ENCODE results near the gene COL11A1. TPM values are rescaled to one million over a fixed set of nuclear protein-coding genes. Genes with fewer than 3 reads are reported as not detected.

COL11A1 gene
- polyA plus RNA-seq, 1 experiment: 8.2 TPM

GRCh38 chr1:102899935-102900334 lies 208.4 kb downstream of the COL11A1 start:
- ChIA-PET POLR2A (no interaction called here), CTCF (no interaction called here)
- no peak for TF ChIP-seq CTCF (IDR thresholded peaks at IDR 0.05; ENCODE audit: low read depth, low read length)
- DNase-seq (ENCODE audit: low read depth, low spot score): no peak
- H3K27ac ChIP-seq (ENCODE audit: low read depth, low read length): no peak overlapping the region
- no peaks in the 10 kb centered on the region for H3K27me3 ChIP-seq (ENCODE audit: control insufficient read depth, insufficient read depth, low read length)
- no peaks in the 10 kb centered on the region for H3K9me3 ChIP-seq (ENCODE audit: control insufficient read depth, insufficient read depth, low read length)
- H3K4me3 ChIP-seq (ENCODE audit: low read depth, low read length): no peak overlapping the region

- DNase-seq (ENCODE audit: low read depth, low spot score): no peak
- no peaks in the 10 kb centered on the region for H3K9me3 ChIP-seq (ENCODE audit: control insufficient read depth, insufficient read depth, low read length)
- no peak overlapping the region for H3K27ac ChIP-seq (ENCODE audit: low read depth, low read length)
- no peaks in the 10 kb centered on the region for H3K27me3 ChIP-seq (ENCODE audit: control insufficient read depth, insufficient read depth, low read length)
- POLR2A ChIA-PET: no interaction called here
- TF ChIP-seq CTCF (IDR thresholded peaks at IDR 0.05; ENCODE audit: low read depth, low read length): no peak
- no peak overlapping the region for H3K4me3 ChIP-seq (ENCODE audit: low read depth, low read length)
- CTCF ChIA-PET: no interaction called here
Measured at GRCh38 chr1:102897557-102897956, 210.8 kb downstream of the COL11A1 start.

GRCh38 chr1:102896771-102897170 lies 211.6 kb downstream of the COL11A1 start:
- POLR2A ChIA-PET: no interaction called here
- no peak overlapping the region for H3K4me3 ChIP-seq (ENCODE audit: low read depth, low read length)
- no peak overlapping the region for H3K27ac ChIP-seq (ENCODE audit: low read depth, low read length)
- TF ChIP-seq CTCF (IDR thresholded peaks at IDR 0.05; ENCODE audit: low read depth, low read length): no peak
- no peak for DNase-seq (ENCODE audit: low read depth, low spot score)
- no peaks in the 10 kb centered on the region for H3K27me3 ChIP-seq (ENCODE audit: control insufficient read depth, insufficient read depth, low read length)
- CTCF ChIA-PET: interaction anchor here (1.0 kb wide), 1 partner anchor 74 kb away, joined by 3 read pairs; no protein-coding TSS in a partner anchor
- no peaks in the 10 kb centered on the region for H3K9me3 ChIP-seq (ENCODE audit: control insufficient read depth, insufficient read depth, low read length)

GRCh38 chr1:102896286-102896685 lies 212.0 kb downstream of the COL11A1 start:
- Histone ChIP-seq H3K27ac (ENCODE audit: low read depth, low read length) (no peak overlapping the region), H3K4me3 (ENCODE audit: low read depth, low read length) (no peak overlapping the region), H3K9me3 (ENCODE audit: control insufficient read depth, insufficient read depth, low read length) (no peaks in the 10 kb centered on the region), H3K27me3 (ENCODE audit: control insufficient read depth, insufficient read depth, low read length) (no peaks in the 10 kb centered on the region)
- no peak for DNase-seq (ENCODE audit: low read depth, low spot score)
- ChIA-PET POLR2A (no interaction called here), CTCF (interaction anchor here (1.0 kb wide), 1 partner anchor 74 kb away, joined by 3 read pairs; no protein-coding TSS in a partner anchor)
- TF ChIP-seq CTCF (IDR thresholded peaks at IDR 0.05; ENCODE audit: low read depth, low read length): no peak

- DNase-seq (ENCODE audit: low read depth, low spot score): no peak
- ChIA-PET CTCF (interaction anchor here (0.6 to 0.9 kb wide), 2 partner anchors 10 to 78 kb away, joined by 3 read pairs; no protein-coding TSS in a partner anchor), POLR2A (no interaction called here)
- no peak overlapping the region for H3K27ac ChIP-seq (ENCODE audit: low read depth, low read length)
- no peak overlapping the region for H3K4me3 ChIP-seq (ENCODE audit: low read depth, low read length)
- TF ChIP-seq CTCF (IDR thresholded peaks at IDR 0.05; ENCODE audit: low read depth, low read length): no peak
- H3K27me3 ChIP-seq (ENCODE audit: control insufficient read depth, insufficient read depth, low read length): no peaks in the 10 kb centered on the region
- no peaks in the 10 kb centered on the region for H3K9me3 ChIP-seq (ENCODE audit: control insufficient read depth, insufficient read depth, low read length)
Measured at GRCh38 chr1:102891868-102892625, 216.3 kb downstream of the COL11A1 start.
